IPS DF 19.7 (cell line): ENCODE measurements around the gene PRUNE2.

Experiments
- DNase-seq: peaks from one replicate; pipeline ENCODE4 v3.0.0-alpha.2; 2013; ENCODE audit warnings: low read depth, low spot score

The PRUNE2 gene

GRCh38 chr9:76655971-76656370, 249.9 kb downstream of the PRUNE2 start:
- no peak for DNase-seq

GRCh38 chr9:76655121-76655541, 250.8 kb downstream of the PRUNE2 start:
- no peak for DNase-seq

- no peak for DNase-seq
Observed at GRCh38 chr9:76654575-76654974, 251.3 kb downstream of the PRUNE2 start.

- DNase-seq, result no peak
Observed at GRCh38 chr9:76654051-76654461, 251.9 kb downstream of the PRUNE2 start.

- no peak for DNase-seq
Observed at GRCh38 chr9:76652894-76653293, 253.0 kb downstream of the PRUNE2 start.

GRCh38 chr9:76651119-76651705, 254.7 kb downstream of the PRUNE2 start:
- DNase-seq, result no peak

- no peak for DNase-seq
Observed at GRCh38 chr9:76650692-76651091, 255.2 kb downstream of the PRUNE2 start.

- DNase-seq, result no peak
Observed at GRCh38 chr9:76649894-76650293, 256.0 kb downstream of the PRUNE2 start.

- no peak for DNase-seq
Observed at GRCh38 chr9:76646249-76646648, 259.7 kb downstream of the PRUNE2 start.

GRCh38 chr9:76644647-76645250, 261.2 kb downstream of the PRUNE2 start:
- DNase-seq, result no peak

- DNase-seq, result no peak
Observed at GRCh38 chr9:76644171-76644570, 261.7 kb downstream of the PRUNE2 start.

- no peak for DNase-seq
Observed at GRCh38 chr9:76643399-76644117, 262.4 kb downstream of the PRUNE2 start.

- DNase-seq, result no peak
Observed at GRCh38 chr9:76642701-76643209, 263.2 kb downstream of the PRUNE2 start.

- DNase-seq, result no peak
Observed at GRCh38 chr9:76642074-76642473, 263.8 kb downstream of the PRUNE2 start.

GRCh38 chr9:76638001-76638400, 267.9 kb downstream of the PRUNE2 start:
- DNase-seq, result no peak

GRCh38 chr9:76637416-76637815, 268.5 kb downstream of the PRUNE2 start:
- DNase-seq, result no peak

- DNase-seq, result no peak
Observed at GRCh38 chr9:76634356-76635054, 271.4 kb downstream of the PRUNE2 start.

GRCh38 chr9:76630916-76631315, 275.0 kb downstream of the PRUNE2 start:
- DNase-seq, result no peak

- no peak for DNase-seq
Observed at GRCh38 chr9:76629205-76629990, 276.5 kb downstream of the PRUNE2 start.

- DNase-seq, result no peak
Observed at GRCh38 chr9:76628155-76628554, 277.8 kb downstream of the PRUNE2 start.

GRCh38 chr9:76626980-76627379, 278.9 kb downstream of the PRUNE2 start:
- no peak for DNase-seq
